AG09309 (cell line): ENCODE results near the gene SYVN1.

Experiments used
- DNase-seq: peaks from one replicate; pipeline ENCODE4 v3.0.0-alpha.2; 2010; ENCODE audit warnings: low read depth
- H3K4me3 ChIP-seq: 2 replicates; pipeline ENCODE4 v1.5.1; 2011; ENCODE audit warnings: mild to moderate bottlenecking, low read depth, low read length, moderate library complexity; ENCODE audit not compliant: control insufficient read depth
- CTCF ChIP-seq: IDR thresholded peaks from 2 replicates; pipeline ENCODE4 v1.5.1; 2011; ENCODE audit warnings: mild to moderate bottlenecking, low read depth, low read length, inconsistent platforms; ENCODE audit not compliant: insufficient read depth, control insufficient read depth; ENCODE audit errors: missing control alignments

Gene SYVN1

GRCh38 chr11:65163684-65164083 is 29.4 kb upstream of the SYVN1 start:
- DNase-seq, result no peak
- no peak overlapping the region for H3K4me3 ChIP-seq
- TF ChIP-seq CTCF, result no peak

- H3K4me3 ChIP-seq, result no peak overlapping the region
- DNase-seq, result no peak
- TF ChIP-seq CTCF, result no peak
Observed at GRCh38 chr11:65160643-65161042, 26.3 kb upstream of the SYVN1 start.

GRCh38 chr11:65159012-65159411 is 24.7 kb upstream of the SYVN1 start:
- no peak overlapping the region for H3K4me3 ChIP-seq
- TF ChIP-seq CTCF, result no peak
- DNase-seq, result no peak

GRCh38 chr11:65157336-65157735 is 23.0 kb upstream of the SYVN1 start:
- no peak for TF ChIP-seq CTCF
- H3K4me3 ChIP-seq, result no peak overlapping the region
- DNase-seq, result no peak

GRCh38 chr11:65156926-65157325 is 22.6 kb upstream of the SYVN1 start:
- H3K4me3 ChIP-seq, result no peak overlapping the region
- no peak for TF ChIP-seq CTCF
- no peak for DNase-seq

GRCh38 chr11:65156256-65156655 is 21.9 kb upstream of the SYVN1 start:
- H3K4me3 ChIP-seq, result no peak overlapping the region
- TF ChIP-seq CTCF, result no peak
- no peak for DNase-seq

GRCh38 chr11:65152122-65152521 is 17.8 kb upstream of the SYVN1 start:
- no peak for TF ChIP-seq CTCF
- no peak overlapping the region for H3K4me3 ChIP-seq
- no peak for DNase-seq
